ENCODE measurements around the gene SMIM27.
A peak's percentile ranks its signal among the peaks of the same experiment; 100 is the strongest.
"Not testable (repeated sequence)": the region's sequence is repeated elsewhere in the genome, so short reads cannot be mapped to it uniquely, and the experiment has no call there.

SMIM27 gene

GRCh38 chr9:32552172-32552872 lies at the start of gene SMIM27, which contains the start of gene TOPORS:
TSS of gene SMIM27 (plus strand) at chr9:32552327. CDS start at chr9:32552435, 108 bp downstream.
TSS of gene TOPORS (minus strand) at chr9:32552586. CDS start at chr9:32552436, 150 bp downstream.
- peak; percentile 75 for ATAC-seq
- peak; percentile 91 for DNase-seq

- ATAC-seq (no peak), DNase-seq (no peak)
Measured at GRCh38 chr9:32502464-32502863, 49.7 kb upstream of the SMIM27 start.

GRCh38 chr9:32503008-32503407 lies 49.1 kb upstream of the SMIM27 start:
- ATAC-seq (no peak), DNase-seq (no peak)

GRCh38 chr9:32508728-32509127 lies 43.4 kb upstream of the SMIM27 start:
- no peak for DNase-seq
- no peak for ATAC-seq

GRCh38 chr9:32516241-32516640 lies 35.9 kb upstream of the SMIM27 start:
- no peak for DNase-seq
- ATAC-seq: no peak

- no peak for DNase-seq
- no peak for ATAC-seq
Measured at GRCh38 chr9:32518276-32518675, 33.9 kb upstream of the SMIM27 start.

GRCh38 chr9:32523910-32524309 lies 28.2 kb upstream of the SMIM27 start:
- ATAC-seq: no peak
- no peak for DNase-seq

GRCh38 chr9:32524558-32524891 lies 27.6 kb upstream of the SMIM27 start:
- not testable (repeated sequence) for ATAC-seq, DNase-seq

GRCh38 chr9:32524892-32525708 lies 27.0 kb upstream of the SMIM27 start:
- DNase-seq (peak; percentile 14), ATAC-seq (peak; percentile 53)

- ATAC-seq: no peak
- no peak for DNase-seq
Measured at GRCh38 chr9:32525709-32526030, 26.5 kb upstream of the SMIM27 start.

- ATAC-seq (peak; percentile 83), DNase-seq (peak; percentile 78)
Measured at GRCh38 chr9:32526041-32526706, 26.0 kb upstream of the SMIM27 start, which contains the start of gene RIGI. TSS of gene RIGI (minus strand) at chr9:32526196. CDS start at chr9:32526166, 30 bp downstream.

- DNase-seq: no peak
- ATAC-seq: no peak
Measured at GRCh38 chr9:32526707-32527048, 25.4 kb upstream of the SMIM27 start.

- DNase-seq (no peak), ATAC-seq (no peak)
Measured at GRCh38 chr9:32533336-32533735, 18.8 kb upstream of the SMIM27 start.

- no peak for DNase-seq
Measured at GRCh38 chr9:32533816-32534215, 18.3 kb upstream of the SMIM27 start.

GRCh38 chr9:32543047-32543446 lies 9.1 kb upstream of the SMIM27 start:
- ATAC-seq (no peak), DNase-seq (no peak)

More at GRCh38 chr9:32533816-32534215, 18.3 kb upstream of the SMIM27 start:
- no peak for ATAC-seq

- ATAC-seq (no peak), DNase-seq (no peak)
Measured at GRCh38 chr9:32545884-32546283, 6.2 kb upstream of the SMIM27 start.

GRCh38 chr9:32548213-32548612 lies 3.9 kb upstream of the SMIM27 start:
- DNase-seq, ATAC-seq: not testable (repeated sequence)

GRCh38 chr9:32550150-32550561 lies 2.0 kb upstream of the SMIM27 start:
- DNase-seq: no peak
- no peak for ATAC-seq

- ATAC-seq (peak; percentile 74), DNase-seq (peak; percentile 95)
Measured at GRCh38 chr9:32550562-32551275, 1.4 kb upstream of the SMIM27 start.

GRCh38 chr9:32551276-32552051 lies 663 bp upstream of the SMIM27 start:
- peak; percentile 45 for ATAC-seq
- DNase-seq: peak; percentile 53

GRCh38 chr9:32554107-32554506 lies 2.0 kb downstream of the SMIM27 start:
- no peak for DNase-seq
- no peak for ATAC-seq
